Activated CD4-positive, CD25-positive, alpha-beta regulatory T cell treated with anti-CD3 and anti-CD28 coated beads, Interleukin-2, amount 50 U/mL, for 24 hours (primary cell): Measurements from ENCODE around the gene GPR152.

Source experiments
- ATAC-seq, 2 donors: fragments of 150-1000 bp; cut with Tn5 transposase; one replicate each; pipeline ENCODE4 v1.10.0; 2021; ENCODE audit warnings: mild to moderate bottlenecking in 1 of 2, moderate library complexity in 1 of 2

The GPR152 gene

DNA sequence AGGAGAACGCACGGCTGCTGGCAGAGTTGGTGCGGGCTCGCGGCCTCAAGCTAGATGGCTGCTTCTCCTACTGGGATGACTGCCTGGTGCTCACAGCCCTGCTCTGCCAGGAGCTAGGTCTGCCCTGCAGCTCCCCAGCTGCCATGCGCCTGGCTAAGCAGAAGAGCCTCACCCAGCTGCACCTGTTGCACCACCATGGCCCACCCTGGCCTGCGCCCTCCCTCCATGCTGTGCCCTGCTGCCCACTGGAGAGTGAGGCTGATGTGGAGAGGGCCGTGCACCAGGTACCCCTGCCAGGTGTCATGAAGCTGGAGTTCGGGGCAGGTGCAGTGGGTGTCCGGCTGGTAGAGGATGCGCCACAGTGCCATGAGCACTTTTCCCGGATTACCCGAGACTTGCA is 29.1 kb downstream of the GPR152 start:
- ATAC-seq, result no peak

DNA sequence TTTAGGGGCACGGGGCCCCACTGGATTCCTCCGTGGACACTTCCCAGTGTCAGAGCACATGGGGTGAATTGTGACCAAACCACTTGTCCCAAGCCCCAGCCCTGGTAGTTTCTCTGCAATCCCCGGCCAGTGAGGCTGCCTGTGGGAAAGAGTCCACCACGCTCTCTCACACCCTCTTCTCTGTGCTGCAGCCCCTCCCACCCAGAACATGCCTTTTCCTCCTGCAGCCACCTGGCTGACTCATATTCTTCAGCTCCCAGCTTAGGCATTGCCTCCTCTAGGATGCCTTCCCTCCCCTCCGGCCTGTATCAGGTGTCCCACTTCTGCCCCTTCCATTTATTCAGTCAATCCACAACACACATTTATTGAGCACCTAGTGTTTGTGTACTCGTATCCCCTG is 29.6 kb downstream of the GPR152 start:
- ATAC-seq, result no peak

DNA sequence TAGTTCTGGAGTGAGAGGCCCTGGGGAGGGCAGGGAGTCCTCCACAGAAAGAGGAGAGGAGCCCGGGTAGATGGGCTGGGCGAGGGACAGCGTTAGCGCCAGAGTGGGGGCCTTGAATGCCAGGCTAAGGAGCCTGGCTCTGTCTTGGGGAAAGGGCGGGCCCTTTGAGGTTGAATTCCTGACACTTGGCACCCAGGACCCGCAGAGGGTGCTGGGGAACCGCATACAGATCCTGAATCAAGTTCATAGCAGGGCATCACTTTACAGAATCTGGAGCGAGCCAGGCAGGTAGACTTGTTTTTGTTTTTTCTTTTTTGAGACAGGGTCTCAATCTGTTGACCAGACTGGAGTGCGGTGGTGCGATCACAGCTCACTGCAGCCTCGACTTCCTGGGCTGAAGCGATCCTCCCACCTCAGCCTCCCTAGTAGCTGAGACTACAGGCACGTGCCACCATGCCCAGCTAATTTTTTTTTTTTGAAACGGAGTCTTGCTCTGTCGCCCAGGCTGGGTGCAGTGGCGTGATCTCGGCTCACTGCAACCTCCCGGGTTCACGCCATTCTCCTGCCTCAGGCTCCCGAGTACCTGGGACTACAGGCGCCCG is 31.0 kb downstream of the GPR152 start:
- ATAC-seq, result no peak

DNA sequence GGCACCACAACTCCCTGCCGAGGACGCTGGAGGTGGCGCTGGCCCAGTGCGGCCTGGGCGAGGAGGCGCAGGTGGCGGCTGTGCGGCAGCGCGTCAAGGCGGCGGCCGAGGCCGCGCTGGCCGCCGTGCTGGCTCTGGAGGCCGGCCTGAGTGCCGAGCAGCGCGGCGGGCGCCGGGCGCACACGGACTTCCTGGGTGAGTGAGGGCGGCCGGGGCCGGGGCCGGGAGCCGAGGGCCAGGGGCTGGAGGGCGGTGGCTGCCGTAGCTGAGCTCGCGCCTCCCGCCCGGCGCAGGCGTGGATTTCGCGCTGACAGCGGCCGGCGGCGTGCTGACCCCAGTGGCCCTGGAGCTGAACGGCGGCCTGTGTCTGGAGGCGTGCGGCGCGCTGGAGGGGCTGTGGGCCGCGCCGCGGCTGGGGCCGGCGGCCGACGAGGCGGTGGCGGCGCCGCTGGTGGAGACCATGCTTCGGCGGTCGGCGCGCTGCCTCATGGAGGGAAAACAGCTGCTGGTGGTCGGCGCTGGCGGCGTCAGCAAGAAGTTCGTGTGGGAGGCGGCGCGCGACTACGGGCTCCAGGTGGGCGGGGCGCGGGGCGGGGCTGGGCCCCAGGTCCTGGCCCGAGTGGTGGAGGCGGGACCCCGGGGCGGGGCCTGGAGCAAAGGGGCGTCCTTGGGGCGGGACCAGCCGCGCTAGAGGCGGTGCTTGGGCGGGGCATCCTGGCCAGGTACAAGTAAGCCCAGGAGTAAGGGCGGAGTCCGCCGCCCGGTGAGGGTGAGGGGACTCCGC is 31.7 kb downstream of the GPR152 start:
- ATAC-seq, result peak; percentile 90

DNA sequence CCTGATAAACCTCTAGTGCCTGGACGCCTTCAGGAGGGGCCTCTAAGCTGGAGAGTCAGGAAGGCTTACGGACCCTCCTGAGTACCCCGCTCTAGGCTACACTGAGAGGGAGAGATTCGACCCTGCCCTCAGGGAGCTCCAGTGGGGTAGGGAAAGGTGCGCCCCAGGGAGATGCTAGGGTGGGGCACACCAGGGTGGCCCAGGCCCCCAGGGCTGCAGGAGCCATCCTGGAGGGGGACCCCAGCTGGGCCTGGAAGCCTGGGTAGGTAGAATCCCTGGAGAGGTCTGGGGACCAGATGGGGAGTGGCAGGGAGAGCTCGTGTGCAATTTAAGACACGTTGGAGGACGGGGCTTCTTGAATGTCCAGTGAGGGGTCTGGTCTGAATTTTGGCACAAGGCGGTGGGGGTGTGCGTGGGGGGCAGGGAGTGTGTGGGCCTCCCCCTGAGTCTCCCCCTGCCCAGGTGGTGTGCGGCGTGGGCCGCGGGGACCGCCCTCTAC is 32.3 kb downstream of the GPR152 start:
- no peak for ATAC-seq

DNA sequence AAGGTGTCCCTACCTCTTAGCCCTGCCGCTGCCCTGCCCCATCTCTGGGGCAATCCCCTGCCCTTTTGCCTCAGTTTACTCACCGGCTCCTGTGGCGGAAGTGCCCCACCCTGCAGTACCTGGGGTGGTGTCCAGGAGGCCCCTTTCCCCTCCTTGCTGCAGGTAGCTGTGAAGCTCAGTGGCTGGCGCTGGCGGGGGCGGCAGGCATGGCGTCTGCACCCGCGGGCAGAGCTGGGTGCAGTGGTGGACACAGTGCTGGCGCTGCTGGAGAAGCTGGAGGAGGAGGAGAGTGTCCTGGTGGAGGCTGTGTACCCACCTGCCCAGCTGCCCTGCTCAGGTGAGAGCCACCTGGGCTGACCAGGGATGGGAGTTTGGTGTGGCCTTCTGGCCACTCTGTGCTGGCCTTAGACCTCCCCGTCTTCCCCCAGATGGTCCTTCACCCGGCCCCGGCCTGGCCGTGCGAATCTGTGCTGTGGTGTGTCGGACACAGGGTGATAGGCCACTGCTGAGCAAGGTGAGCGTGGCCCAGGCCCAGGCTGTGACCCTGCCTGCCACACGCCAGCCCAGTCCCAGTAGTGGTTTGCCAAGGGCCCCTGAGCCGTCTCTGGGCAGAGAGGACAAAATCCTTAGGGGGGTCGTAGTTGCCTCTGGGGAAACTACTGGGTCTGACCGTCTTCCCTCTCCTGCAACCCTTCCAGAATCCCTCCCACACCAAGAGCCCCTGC is 33.0 kb downstream of the GPR152 start:
- no peak for ATAC-seq

DNA sequence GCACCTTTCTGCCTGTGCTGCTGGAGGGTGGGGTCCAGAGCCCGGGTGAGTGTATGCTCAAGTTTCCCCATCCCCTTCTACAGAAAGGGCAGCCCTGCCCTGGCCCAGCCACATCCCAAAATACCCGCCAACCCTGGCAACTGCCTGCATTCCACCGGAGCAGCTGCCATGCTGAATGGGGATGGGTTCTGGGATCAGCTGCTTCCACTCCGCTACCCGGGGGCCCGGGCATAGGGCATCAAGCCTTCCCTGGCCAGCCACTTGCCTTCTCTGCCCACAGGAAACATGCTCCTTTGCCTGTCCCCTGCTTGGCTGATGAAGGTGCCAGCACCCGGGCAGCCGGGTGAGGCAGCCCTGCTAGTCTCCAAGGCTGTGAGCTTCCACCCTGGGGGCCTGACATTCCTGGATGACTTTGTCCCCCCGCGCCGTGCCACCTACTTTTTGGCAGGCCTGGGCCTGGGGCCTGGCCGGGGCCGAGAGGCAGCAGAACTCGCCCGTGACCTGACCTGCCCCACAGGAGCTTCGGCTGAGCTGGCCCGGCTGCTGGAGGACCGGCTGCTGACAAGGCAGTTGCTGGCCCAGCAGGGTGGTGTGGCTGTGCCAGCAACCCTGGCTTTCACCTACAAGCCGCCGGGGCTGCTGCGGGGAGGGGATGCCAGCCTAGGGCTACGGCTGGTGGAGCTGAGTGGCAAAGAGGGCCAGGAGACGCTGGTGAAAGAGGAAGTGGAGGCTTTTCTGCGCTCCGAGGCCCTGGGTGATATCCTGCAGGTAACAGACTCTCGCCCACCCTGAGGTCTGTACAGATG is 33.9 kb downstream of the GPR152 start:
- no peak for ATAC-seq

DNA sequence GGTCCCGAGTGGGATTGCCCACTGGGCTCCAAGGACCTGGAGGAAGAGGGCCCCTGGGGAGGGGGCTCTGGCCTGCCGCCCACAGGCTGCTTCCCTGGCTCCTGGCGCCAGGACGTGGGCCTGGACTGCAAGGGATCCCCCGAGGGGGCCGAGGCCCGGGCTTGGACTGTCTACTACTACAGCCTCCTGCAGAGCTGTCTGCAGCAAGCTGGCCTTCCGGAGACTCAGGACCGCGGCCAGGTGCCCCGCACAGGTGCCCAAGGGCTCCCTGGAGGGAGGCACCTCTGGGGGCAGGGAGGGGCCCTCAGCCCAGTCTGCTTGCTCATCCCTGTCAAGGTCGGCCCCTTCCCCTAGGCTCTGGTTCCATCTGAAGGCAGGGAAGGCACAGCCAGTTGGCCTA is 35.1 kb downstream of the GPR152 start:
- no peak for ATAC-seq

DNA sequence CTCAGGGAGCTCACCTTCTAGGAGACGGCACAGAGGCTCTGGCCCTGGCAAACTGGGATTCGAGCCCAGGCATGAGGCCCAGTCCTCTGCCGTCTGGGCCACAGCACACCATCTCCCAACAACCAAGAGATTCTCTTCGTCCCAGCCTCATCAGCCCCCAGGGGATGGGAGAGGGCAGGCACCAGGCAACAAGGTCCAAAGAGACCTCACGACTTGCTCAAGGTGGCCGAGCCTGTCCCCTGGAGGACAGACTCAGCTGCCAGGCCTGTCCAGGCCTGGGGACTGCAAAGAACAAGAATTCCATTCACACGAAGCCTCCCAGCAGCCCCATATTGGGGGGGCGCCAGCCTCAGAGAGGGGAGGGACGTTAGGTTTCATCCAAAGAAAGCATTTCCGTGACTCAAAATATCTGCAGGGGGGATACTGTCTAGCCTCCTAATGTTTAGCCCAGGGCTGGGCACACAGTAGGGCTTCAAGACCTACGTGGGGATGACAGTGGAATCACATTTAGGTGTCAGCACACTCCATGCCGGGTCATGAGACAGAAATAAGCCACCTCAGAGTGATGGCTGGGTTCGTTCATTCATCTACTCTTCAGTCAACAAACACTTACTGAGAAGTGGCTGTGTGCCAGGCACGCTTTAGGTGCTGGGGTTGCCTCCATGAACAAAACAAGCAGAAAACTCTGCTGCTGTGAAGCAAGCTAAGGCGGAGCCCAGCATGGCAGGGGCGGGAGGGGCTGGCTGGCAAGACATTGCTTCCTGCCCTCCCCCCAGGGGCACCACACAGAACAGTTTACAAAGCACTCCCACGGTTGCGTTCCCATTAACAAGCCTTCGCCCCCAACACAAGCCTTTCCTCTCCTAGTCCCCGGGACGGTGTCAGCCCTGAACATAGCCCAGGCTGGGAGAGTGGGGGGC is 35.9 kb downstream of the GPR152 start:
- no peak for ATAC-seq

DNA sequence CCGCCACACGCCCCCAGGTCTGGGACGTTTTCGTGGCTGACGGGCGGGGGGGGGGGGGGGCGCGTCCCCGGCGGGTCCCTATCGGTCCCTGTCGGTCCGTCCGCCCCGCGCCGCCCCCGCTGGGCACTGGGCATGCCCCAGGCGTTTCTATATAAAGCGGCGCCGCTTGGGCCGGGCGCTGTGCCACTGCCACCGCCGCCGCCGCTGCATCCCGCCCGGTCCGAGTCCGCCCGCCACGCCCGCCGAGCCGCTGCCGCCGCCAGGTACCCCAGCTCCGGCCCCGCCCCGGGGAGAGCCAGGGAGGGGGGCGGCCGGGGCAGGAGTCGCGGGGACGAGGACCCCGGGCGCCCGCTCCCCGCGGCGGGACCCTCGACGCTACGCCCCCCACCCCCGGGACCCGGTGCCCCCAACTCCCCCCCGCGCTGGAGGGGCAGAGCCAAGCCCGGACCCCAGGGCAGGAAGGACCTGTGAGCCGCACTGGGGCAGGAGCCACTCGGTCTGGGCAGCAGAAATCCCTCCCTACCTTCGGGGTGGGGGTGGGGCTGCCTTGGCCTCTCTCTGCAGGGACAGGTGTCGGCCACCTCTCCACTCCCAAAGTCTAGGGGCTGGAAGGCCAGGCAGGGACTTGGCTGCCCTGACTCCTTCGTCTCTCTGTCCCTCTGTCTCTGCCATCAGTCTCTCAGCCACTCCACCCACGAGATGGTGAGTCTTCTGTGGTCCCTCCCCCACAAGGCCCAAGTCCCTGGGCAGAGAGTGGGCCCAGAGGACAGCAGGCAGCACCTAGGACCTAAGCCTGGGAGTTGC is 36.8 kb downstream of the GPR152 start, which contains the start of gene CARNS1:
TSS of gene CARNS1 (plus strand) at position 178 of the 804 bp plus-strand sequence. CDS start at position 700, 522 bp downstream.
- no peak for ATAC-seq

DNA sequence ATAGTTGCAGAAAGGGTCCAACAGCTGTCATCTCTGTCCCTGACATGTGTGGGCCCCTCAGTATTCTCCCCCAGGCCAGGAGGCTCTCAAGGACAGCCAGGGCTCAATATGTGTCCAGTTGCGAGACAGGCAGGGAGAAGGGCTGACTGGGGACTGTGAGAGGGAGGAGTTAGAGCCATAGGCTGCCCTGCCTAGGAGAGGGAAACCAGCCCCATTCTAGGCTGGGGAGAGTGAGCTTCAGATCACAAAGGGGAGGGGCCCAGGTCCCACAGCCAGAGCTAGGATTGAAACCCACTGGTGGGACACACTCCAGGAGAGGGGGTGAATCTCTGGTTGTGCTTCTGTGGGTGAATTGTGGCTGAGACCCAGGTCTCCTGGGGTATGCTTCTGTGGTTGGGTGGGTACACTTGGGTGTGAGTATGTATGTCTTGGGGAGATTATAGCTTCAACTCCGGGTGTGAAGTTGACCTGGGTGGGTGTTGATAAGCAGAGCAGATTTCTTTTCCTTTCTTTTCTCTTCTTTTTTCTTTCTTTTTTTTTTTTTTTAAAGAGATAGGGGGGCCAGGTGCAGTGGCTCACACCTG is 39.2 kb downstream of the GPR152 start:
- ATAC-seq, result no peak

DNA sequence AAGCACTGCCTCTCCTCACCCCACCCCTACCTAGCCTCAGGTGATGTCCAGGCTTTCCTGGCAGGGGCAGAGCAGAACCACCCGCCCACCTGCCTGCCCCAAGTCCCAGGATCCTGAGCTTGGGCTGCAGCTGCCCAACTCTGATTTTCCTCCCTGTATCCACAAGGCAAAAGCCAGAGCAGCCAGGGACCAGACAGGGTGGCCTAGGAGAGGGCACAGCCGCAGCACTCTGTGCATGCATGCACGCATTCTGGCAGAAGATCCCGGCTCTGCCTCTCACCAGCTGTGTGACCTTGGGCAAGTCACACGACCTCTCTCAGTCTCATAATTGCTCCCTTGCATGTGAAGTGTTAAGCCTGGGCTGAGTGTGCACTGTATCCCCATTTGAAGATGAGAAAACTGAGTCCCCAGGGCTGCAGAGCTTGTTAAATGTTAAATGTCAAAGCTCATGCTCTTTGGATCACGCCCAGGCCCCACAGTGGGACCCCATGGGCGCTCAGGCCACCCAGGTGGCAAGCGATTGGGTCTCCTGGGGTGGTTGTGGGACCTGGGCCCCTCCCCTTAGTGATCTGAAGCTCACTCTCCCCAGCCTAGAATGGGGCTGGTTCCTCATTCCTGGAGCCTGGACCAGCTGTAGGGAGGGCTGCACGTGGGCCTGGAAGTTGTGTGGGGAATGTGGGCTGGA is 39.9 kb downstream of the GPR152 start:
- no peak for ATAC-seq

DNA sequence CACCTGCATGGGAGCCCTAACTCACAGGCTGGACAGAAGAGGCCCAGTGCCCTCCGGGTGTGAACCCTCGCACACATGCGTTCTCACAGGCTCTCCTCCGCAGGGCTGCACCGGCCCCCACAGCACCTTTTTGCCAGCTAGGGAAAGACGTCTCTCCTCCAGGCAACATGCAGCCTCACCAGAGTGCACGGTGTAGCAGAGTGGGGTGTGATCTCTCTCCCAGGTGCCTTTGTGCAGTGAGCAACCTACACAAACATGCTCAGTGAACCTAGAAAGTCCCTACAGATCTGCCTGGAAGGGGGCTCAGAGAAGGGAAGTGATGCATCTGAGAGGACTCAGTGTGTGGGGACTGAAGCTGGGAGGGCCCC is 40.8 kb downstream of the GPR152 start:
- no peak for ATAC-seq

DNA sequence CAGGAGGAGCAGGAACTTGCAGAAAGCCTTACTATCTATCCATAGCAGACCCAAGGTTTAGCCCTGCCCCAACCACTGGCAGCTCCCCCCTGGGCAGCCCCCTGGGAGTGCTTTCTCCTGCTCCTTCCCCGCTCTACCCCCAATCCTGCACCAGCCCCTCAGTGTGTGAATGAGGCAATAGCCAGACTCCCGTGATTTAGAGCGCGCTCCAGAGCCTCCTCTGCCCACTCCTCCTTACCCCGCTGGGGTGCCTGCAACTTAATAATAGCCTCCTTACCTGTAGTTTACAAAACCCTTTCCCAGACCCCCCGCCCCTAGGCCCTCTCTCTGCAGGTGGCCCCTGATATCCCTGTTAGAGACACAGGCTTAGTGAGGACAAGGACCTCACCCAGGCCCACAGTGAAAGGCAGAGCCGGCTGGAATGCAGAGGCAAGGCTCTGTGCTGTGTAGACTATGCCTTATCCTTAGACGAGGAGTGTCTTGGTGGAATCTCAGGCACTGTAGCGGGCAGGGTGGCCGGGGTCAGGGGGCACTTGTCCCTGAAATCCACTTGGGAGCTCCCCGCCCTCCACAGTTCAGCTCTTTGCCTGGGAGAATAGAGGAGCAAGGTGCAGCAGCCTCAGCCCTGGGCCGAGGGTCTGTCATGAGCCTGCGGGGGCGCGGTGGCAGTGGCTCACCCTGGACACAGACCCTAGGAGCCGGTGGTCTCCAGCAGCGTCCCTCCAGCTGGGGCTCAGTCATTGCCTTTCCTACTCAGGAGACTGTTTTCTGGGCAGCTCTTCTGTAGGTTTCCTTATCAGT is 41.3 kb downstream of the GPR152 start:
- no peak for ATAC-seq

DNA sequence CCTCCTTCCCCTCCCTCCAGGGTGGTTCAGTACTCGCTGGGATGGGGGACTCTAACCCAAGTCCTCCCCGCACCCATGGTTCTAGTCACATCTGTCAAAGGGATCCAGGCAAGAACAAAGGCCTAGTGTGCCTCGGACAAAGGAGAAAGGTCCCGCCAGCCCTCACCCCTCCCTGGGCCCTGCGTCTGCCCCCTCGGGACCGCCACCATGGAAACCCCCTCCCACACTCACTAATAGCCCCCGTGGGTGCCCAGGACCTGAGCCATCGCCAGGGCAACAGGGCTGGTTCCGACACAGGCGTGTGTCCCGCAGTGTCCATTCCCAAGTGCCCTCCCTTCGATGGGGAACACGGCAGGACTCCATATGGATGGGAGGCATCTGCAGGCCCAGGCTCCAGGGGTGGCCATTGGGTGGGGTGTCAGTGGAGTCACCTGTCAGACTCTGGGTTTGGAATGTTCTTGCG is 42.1 kb downstream of the GPR152 start:
- no peak for ATAC-seq

DNA sequence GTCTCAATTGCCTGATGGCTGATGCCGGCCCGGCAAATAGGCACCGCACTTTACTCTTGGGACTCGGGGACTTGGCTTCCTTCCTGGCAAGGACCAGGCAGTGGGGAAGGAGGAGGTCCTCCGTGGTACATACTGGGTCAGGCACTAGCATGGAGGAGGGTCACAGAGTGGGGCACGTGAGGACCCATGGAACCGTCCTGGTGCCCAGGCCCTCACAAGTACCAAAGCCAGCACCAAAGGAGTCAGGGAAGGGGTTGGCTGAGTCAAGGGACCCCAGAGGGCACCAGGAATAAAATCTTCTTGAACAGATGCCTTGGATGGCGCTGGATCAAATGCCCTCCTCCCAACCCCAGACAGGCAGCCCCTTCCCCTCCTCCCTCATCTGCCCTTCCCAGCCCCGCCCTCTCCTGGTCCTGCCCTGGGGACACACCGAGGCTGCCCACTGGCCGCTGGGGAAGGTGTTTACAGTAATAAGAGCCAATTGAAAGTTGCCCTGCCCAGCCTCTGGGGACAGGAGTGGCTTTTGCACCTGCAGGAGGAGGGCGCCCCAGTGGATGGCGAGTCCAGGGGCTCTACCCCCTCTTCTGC is 42.7 kb downstream of the GPR152 start:
- ATAC-seq, result no peak

DNA sequence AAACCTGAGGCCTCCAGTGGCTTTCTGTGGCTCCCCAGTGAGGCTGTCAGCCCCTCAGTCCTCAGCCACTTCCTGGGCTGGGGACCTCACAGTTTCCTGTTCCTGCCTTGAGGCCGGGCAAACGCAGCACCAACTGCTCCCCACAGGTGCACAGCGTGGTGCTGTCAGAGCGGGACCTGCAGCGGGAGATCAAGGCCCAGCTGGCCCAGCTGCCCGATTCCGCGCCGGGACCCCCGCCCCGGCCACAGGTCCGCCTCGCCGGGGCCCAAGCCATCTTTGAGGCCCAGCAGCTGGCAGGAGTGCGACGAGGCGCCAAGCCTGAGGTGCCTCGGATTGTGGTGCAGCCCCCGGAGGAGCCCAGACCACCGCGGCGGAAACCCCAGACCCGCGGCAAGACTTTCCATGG is 43.3 kb downstream of the GPR152 start:
- ATAC-seq, result peak; percentile 67

DNA sequence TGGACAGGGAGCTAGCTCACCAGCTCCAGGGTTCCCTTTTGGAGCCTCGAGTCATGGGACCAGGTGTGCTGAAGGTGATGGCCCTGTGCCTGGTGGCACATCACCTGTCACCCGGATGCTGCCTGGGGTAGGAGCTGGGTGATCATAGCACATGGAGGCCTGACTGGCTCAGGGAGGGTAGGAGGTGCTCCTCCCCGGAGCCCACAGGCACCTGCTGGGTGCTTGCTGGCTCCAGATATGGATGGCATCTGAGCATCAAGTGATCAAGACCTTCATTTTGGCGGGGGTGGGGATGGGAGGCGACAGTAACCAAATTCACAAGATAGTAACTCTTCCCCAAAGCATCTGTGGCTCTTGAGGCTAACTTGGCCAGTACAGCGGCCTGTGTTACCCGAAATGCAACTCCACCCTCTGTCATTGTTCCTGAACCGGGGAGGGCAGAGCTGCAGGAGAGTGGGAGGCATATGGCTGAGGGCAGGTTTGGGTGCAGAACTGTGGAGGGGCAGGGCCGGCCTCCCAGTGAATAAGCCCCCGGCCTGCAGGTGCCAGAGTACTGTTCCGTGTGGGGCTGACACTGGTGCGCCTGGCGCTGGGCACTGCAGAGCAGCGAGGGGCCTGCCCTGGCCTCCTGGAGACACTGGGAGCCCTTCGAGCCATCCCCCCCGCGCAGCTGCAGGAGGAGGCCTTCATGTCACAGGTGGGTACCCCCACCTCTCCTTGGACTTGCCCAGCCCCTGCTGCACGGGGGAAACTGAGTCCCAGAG is 43.9 kb downstream of the GPR152 start:
- ATAC-seq, result no peak
